HG03025 (cell line): ENCODE measurements around the gene SPANXN5.
"Not testable (repeated sequence)": the region's sequence is repeated elsewhere in the genome, so short reads cannot be mapped to it uniquely, and the experiment has no call there.

Source experiments
- ATAC-seq: cut with Tn5 transposase; IDR thresholded peaks from one replicate; pipeline ENCODE4 v1.9.1; 2021; ENCODE audit warnings: mild to moderate bottlenecking, moderate library complexity; ENCODE audit not compliant: unreplicated experiment, low FRiP score

The SPANXN5 gene

GRCh38 chrX:52797327-52797726 lies at the start of gene SPANXN5:
TSS of gene SPANXN5 (minus strand) at chrX:52797427. CDS start at chrX:52797348, 79 bp downstream.
- ATAC-seq: not testable (repeated sequence)

- ATAC-seq: not testable (repeated sequence)
Measured at GRCh38 chrX:52843619-52844018, 46.4 kb upstream of the SPANXN5 start.

DNA sequence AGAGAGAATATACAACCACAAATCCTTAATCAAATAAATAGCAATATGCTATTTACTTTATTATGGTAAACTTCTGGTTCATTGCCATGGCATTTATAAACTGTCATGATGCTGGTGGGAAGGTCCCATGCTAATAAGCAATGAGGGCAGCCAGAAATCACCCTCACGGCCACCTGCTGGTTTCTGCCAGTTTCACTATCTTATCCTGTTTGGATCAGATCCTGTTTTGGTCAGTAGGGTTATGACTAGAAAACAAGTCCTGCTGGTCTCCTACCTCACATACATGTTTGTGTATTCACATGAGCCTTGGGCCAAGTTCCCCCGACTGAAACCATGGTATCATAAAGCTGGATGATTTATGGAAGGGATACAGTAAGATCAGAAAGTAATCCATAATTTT lies 41.9 kb upstream of the SPANXN5 start:
- ATAC-seq: no peak

DNA sequence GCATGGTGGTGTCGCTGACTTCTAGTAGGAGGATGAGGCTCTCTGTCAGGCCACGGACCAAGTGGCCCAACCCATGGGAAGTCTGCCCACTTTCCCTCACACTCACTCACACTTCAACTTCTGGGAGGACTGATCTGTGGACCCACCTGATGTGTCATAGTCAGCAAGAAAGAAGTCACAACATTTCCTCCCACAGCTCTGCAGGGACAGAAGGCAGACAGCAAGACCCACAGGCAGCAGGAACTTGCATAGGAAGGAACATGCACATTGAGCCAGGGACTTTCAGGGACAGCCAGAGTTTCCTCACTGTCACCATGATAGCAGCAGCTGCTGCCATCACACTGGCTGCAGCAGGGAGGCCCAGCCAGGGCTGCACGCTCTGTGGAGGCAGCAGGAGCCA lies 33.3 kb upstream of the SPANXN5 start:
- no peak for ATAC-seq

DNA sequence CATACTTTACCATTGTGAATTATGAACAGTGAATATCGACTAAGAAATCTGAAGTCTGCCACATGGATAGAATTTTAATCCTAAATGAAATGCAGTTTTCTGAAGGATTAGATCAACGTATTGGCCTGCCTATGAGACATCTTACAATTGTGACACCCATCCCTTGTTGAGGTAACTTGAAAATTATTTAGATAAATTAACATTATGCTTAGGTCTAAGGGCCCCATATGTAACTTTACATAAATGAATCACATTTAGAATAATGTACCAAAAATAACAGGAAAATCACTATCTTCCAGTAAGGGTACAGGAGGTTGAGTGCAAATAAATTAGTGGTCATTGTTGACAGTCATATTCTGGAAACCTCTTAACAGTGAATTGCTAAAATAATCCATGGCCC lies 27.4 kb upstream of the SPANXN5 start:
- ATAC-seq: no peak

DNA sequence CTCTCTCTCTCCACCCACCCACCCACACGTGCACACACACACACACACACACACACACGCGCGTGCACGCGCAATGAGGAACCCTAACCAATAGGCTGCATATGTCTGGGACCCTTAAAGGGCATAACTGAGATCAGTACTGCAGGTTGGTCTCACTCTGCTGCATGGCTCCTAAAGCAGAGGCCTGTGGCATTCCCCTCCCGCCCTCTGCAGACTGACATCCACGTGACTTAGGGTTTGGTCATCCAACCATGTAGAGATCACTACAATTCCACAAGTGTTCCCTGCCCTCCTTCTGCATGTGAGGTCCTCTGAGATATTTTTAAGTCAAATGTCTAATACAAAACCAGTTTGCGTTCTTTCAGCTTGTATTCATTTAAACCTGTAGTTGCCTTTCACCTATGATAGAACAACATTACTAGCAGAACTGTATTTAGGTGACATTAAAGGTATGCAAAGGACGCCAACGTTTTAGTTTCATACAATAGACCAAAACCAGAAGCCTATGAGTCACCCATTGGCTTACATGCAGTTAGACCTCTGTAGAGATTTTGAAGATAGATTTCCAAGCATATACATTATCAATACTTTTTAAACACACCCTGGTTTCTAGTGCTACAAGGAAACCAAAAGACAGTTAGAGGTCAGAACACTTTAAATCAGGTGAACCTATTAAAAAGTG lies 24.0 kb upstream of the SPANXN5 start:
- no peak for ATAC-seq

GRCh38 chrX:52819788-52820187 lies 22.6 kb upstream of the SPANXN5 start:
- ATAC-seq: no peak

GRCh38 chrX:52811065-52811625 lies 13.9 kb upstream of the SPANXN5 start, which contains the start of gene XAGE5:
TSS of gene XAGE5 (plus strand) at chrX:52811287. CDS start at chrX:52812567, 1,280 bp downstream.
- no peak for ATAC-seq

DNA sequence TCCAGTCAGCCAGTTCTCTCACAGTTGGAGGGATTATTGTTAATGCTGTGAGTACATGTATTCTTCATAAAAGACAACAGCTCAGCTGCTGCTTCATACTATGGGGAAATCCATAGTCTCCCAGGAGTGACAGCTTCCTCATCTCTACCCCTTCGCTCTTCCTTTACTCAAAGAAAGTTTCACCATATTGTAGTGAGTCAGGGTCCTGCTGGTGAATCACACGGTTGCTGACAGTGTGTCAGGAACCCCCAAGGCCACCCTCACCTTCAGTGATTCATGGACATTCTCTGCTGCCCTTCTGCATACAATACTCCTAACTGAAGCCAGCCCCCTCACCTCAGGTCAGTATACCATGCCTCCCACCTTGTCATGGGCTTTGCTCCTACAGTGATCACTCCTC lies 7.6 kb upstream of the SPANXN5 start:
- not testable (repeated sequence) for ATAC-seq

DNA sequence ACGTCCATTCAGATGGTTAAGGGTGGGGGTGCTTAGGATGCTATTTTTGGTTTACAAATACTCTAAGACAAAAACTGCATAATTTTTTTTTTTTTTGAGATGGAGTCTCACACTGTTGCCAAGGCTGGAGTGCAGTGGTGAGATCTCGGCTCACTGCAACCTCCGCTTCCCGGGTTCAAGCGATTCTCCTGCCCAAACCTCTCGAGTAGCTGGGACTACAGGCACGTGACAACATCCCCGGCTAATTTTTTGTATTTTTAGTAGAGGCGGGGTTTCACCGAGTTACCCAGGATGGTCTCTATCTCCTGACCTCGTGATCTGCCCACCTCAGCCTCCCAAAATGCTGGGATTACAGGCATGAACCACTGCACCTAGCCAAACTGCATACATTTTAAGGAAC lies 23.7 kb downstream of the SPANXN5 start:
- ATAC-seq: not testable (repeated sequence)

- ATAC-seq: not testable (repeated sequence)
Measured at GRCh38 chrX:52765983-52766382, 31.2 kb downstream of the SPANXN5 start.

DNA sequence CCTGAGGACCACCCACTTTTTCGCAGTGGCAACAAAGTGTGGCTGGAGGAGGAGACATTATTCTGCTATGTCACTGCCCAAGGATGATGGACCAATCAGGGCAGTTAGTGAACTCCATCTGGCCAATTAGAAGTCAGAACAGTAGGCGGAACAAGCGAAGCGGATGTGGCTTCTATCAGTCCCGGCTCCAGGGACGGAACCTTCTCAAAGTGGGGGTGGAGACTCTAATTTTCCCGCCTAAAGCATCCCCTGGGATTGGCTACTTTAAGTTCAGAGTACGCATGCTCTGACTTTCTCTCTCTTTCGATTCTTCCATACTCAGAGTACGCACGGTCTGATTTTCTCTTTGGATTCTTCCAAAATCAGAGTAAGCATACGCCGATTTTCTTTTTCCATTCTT lies 46.3 kb downstream of the SPANXN5 start, which contains the start of gene SSX2B:
Gene SSX2B, plus strand, starts transcription at position 301 of the 400 bp plus-strand sequence. CDS start 1,429 bp downstream, outside the sequence.
- ATAC-seq: not testable (repeated sequence)
